ENCODE results near the gene TMPO.
"Not testable (repeated sequence)": the region's sequence is repeated elsewhere in the genome, so short reads cannot be mapped to it uniquely, and the experiment has no call there.

TMPO gene

GRCh38 chr12:98579835-98580234, 64.4 kb downstream of the TMPO start:
- DNase-seq = no peak

DNA sequence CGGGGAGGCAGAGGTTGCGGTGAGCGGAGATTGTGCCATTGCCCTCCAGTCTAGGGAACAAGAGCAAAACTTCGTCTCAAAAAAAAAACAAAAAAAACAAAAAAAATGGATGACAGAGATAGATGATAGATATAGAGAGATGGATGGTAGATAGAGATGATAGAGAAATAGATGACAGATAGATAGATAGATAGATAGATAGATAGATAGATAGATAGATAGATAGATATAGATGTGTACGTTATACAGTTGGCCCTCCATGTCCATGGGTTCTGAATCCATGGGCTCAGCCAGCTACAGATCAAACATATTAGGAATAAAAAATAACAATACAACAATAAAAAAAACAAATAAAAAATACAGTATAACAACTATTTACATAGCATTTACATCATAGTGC, 65.3 kb downstream of the TMPO start:
- DNase-seq = no peak

GRCh38 chr12:98581101-98581500, 65.7 kb downstream of the TMPO start:
- DNase-seq = no peak

DNA sequence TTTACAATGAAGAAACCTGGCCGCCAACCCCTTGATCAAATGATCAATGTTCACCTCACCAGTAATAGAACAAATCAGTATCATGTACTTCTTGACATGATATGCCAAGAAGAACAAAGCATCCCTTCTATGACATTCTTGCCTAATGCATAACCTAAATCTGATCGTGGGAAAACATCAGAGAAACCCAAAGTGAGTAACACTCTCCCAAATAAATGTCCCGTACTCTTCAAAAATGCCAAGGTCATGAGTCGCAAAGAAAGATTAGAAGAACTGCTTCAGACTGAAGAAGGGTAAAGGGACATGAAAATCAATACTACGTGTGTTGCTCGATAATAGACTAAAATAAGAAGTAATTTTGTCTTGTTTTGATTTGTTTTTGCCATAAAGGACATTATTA, 66.7 kb downstream of the TMPO start:
- DNase-seq = no peak

GRCh38 chr12:98587084-98587483, 71.7 kb downstream of the TMPO start:
- no peak for DNase-seq

GRCh38 chr12:98591209-98591608, 75.8 kb downstream of the TMPO start:
- peak; percentile 50 for DNase-seq

- no peak for DNase-seq
These were observed 77.5 kb downstream of the TMPO start for GRCh38 chr12:98592825-98593322.

DNA sequence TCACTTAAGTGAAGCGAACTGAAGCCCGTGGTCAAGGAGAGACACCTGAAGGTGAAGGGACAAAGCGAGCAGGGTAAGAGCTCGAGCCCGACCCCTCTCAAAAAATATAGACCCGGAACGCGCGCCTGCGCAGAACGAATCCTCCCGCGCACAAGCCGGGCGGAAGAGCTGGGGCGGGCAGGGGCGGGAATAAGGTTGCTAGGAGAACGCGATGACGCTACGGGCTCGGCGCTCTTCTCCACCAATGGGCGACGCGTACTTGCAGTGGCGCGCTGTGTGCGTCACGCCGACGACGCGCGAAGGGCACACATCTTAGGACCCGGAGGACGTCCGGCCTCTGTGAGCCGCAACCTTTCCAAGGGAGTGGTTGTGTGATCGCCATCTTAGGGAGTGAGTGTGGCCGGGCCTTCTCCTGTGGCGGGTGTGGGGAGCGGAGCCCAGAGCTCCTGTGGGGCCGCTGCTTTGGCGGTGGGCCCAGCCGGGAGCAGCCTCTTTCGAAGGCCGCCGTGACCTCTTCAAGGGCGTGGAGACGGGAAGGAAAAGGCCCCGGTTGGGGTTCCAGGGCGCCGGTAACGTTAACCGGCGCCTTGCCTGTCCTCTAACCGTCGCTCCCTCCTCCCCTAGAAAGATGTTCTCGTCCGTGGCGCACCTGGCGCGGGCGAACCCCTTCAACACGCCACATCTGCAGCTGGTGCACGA, 78.1 kb downstream of the TMPO start, which contains the start of gene SLC25A3:
SLC25A3 (plus strand) TSS at position 336 of the 699 bp plus-strand sequence; CDS start at position 629, 293 bp downstream.
- DNase-seq = peak; percentile 97

DNA sequence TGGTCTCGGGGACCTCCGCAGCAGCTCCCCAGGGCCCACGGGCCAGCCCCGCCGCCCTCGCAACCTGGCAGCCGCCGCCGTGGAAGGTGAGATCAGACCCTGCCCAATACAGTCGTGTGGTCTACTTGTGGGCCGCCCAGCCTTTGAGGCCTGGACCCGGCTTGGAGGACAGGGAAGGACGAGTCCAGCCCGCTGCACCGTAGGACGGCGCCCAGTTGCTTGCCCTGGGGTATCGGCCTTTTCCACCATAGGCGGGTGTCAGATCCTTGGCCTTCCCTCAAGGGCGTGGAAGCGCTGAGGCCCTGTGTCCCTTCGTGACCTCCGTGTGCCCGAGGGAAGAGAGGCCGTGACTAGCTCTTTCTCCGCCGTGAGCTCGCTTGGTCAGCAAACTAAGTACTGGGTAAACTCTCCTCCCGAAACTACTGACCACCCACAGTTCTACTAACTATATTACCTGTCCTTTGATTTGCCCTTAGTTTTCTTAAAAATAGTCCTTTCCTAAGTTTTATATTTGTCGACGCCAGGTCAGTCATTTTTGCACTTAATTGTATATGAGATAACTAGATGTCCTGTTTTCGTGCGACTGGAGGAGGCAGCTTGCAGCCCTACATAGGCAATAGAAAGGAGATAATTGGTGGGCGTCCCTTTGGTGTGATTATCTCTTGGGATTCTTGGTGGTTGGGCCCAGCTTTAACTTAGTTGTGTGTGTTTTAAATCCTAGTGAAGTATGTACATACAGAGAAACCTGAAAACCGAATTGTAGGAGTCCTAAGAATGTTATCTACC, 78.9 kb downstream of the TMPO start:
- DNase-seq = no peak

DNA sequence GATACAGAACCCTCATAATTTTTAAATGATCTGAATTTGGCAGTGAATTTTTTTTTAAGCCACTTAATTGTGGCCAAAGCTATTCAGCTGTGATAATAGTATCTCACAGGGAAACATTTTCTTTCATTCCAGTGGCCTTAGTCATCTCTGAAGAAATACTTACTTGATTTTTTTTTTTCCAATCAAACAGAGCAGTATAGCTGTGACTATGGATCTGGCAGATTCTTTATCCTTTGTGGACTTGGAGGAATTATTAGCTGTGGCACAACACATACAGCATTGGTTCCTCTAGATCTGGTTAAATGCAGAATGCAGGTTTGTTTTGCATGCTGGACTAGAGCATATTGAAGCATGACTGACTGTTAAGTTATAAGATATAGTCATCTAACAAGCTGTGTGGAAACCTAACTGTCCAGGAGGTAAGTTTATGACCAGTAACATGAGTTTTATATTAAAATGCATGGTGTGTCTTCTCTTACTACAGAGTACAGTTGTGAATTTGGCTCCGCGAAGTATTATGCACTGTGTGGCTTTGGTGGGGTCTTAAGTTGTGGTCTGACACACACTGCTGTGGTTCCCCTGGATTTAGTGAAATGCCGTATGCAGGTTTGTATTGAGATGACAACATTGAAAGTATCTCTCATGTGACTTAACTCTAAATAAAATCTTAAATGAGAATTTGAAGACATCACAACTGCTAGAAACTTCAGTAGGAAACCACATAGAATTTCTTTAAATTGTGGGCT, 80.0 kb downstream of the TMPO start:
- peak; percentile 25 for DNase-seq

DNA sequence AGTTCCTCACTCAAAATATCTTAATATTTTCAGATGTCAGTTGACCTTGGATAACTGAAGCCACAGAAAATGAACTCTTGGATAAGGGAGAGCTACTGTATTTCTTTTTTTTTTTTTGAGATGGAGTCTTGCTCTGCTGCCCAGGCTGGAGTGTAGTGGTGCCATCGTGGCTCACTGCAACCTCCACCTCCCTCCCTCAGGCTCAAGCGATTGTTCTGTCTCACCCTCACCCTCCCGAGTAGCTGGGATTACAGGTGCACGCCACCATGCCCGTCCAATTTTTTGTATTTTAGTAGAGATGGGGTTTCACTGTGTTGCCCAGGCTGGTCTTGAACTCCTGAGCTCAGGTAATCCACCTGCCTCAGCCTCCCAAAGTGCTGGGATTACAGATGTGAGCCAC, 81.9 kb downstream of the TMPO start:
- DNase-seq = not testable (repeated sequence)
